Measurements from ENCODE around the gene SPG21. TPM values are rescaled to one million over a fixed set of nuclear protein-coding genes. Genes with fewer than 3 reads are reported as not detected.

SPG21 gene
- total RNA-seq, 1 donor from 2014 or later, result 74.6 TPM

GRCh38 chr15:64938192-64938591 lies 51.5 kb downstream of the SPG21 start:
- no peak for DNase-seq

- no peak for DNase-seq
Measured at GRCh38 chr15:64934023-64934422, 55.7 kb downstream of the SPG21 start.

- no peak for DNase-seq
Measured at GRCh38 chr15:64931381-64931780, 58.3 kb downstream of the SPG21 start.

GRCh38 chr15:64930778-64931371 lies 58.8 kb downstream of the SPG21 start:
- no peak for DNase-seq

- no peak for DNase-seq
Measured at GRCh38 chr15:64930019-64930652, 59.6 kb downstream of the SPG21 start.

GRCh38 chr15:64928626-64929220 lies 61.0 kb downstream of the SPG21 start:
- peak; percentile 24 for DNase-seq

GRCh38 chr15:64926661-64927060 lies 63.1 kb downstream of the SPG21 start:
- DNase-seq, result no peak

GRCh38 chr15:64925335-64926330 lies 64.1 kb downstream of the SPG21 start:
- no peak for DNase-seq

- DNase-seq, result no peak
Measured at GRCh38 chr15:64923546-64923945, 66.2 kb downstream of the SPG21 start.

GRCh38 chr15:64921711-64922110 lies 68.0 kb downstream of the SPG21 start:
- no peak for DNase-seq

GRCh38 chr15:64919721-64920120 lies 70.0 kb downstream of the SPG21 start:
- no peak for DNase-seq

GRCh38 chr15:64917211-64917610 lies 72.5 kb downstream of the SPG21 start:
- DNase-seq, result no peak

GRCh38 chr15:64916365-64916764 lies 73.3 kb downstream of the SPG21 start:
- DNase-seq, result no peak

GRCh38 chr15:64915518-64916227 lies 74.0 kb downstream of the SPG21 start:
- DNase-seq, result no peak

Other genes starting within 250 kb of the SPG21 start
- gene RBPMS2, start 214.3 kb downstream of the SPG21 start, total RNA-seq, result 0.41 TPM
- gene PIF1, start 164.3 kb downstream of the SPG21 start, total RNA-seq, result 3.7 TPM
- gene PLEKHO2, start 148.0 kb downstream of the SPG21 start, total RNA-seq, result 33.5 TPM
- 14.4 TPM for gene ANKDD1A, start 78.0 kb downstream of the SPG21 start, total RNA-seq
- gene MTFMT, start 39.7 kb upstream of the SPG21 start, total RNA-seq, result 20.8 TPM
- 1.4 TPM for gene SLC51B, start 55.5 kb upstream of the SPG21 start, total RNA-seq
- gene RASL12, start 78.1 kb upstream of the SPG21 start, total RNA-seq, result 32.8 TPM
- gene KBTBD13, start 86.8 kb upstream of the SPG21 start, total RNA-seq, result 2.6 TPM
- 2.3 TPM for gene UBAP1L, start 125.3 kb upstream of the SPG21 start, total RNA-seq
- gene PDCD7, start 143.9 kb upstream of the SPG21 start, total RNA-seq, result 13.1 TPM
- 75.4 TPM for gene CLPX, start 195.4 kb upstream of the SPG21 start, total RNA-seq
- gene CILP, start 221.6 kb upstream of the SPG21 start, total RNA-seq, result 70.9 TPM

Measured in tongue (tissue), 2 donors.